NCI-H128 (cell line): Measurements from ENCODE around the gene AP2B1.

Source experiments
- DNase-seq: peaks from one replicate; lab custom pipeline; 2025; ENCODE audit not compliant: unreplicated experiment; lab: John Stamatoyannopoulos, UW

AP2B1 gene

DNA sequence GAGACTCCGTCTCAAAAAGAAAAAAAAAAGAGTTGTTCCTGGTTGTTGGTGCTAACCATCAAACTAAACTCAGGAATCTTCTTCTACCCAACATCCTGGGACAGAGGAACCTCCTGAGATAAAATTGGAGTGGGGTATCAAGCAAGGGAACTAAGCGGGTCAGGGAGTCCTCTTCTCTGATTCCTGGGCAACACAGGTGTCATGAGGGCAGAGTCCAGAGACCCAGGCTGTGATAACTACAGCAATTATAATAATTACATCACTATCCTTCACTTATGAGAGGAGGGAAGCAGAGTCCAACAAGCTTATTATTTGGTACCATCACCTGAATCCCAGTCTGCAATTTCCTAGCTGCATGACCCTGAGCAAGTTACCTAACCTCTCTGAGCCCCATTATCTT, 181.7 kb downstream of the AP2B1 start:
- no peak for DNase-seq

DNA sequence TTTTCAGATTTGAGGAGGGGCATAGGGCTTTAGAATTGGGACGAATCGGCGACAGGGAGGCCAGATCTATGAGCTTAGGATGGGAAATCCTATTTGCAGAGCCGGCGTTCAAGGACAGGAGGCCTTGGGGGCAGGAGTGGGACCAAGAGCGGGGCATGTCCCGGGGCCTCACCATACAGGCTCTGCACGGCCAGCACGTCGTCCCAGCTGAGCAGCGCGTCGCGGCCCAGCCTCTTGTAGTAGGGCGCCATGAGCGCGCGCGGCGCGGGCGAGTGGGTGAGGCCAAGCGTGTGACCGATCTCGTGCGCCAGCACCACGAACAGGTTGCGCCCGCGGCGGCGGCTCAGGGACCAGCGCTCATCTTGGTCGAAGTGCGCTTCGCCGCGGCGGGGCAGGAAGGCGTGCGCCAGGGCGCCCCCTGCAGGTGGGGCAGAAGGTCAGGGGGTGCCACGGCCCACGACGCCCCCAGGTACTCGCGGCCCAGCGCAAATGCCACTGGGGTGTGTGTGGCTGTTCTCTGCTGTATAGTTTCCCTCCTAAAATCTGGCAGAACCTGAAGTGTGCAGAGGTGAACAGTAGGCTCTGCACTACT, 182.9 kb downstream of the AP2B1 start:
- DNase-seq: no peak

DNA sequence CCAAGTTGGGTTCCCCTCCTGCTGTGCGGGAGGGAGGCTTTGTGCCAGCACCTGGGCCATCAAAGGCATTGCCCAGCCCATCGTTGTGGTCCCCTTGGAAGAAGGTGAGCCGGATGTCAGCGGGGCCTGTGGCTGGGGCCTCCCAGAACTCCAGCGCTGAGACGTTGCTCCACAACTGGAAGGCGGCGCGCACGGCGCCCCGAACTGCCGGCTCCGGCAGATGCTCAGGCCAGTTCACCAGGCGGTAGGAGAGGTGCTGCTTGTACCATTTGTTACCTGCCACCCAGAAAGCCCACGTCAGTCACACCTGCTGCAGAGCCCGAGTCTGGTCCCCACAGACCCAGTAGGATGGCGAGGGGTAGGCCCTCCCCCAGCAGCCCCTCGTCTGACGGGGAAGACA, 186.0 kb downstream of the AP2B1 start:
- DNase-seq: no peak

DNA sequence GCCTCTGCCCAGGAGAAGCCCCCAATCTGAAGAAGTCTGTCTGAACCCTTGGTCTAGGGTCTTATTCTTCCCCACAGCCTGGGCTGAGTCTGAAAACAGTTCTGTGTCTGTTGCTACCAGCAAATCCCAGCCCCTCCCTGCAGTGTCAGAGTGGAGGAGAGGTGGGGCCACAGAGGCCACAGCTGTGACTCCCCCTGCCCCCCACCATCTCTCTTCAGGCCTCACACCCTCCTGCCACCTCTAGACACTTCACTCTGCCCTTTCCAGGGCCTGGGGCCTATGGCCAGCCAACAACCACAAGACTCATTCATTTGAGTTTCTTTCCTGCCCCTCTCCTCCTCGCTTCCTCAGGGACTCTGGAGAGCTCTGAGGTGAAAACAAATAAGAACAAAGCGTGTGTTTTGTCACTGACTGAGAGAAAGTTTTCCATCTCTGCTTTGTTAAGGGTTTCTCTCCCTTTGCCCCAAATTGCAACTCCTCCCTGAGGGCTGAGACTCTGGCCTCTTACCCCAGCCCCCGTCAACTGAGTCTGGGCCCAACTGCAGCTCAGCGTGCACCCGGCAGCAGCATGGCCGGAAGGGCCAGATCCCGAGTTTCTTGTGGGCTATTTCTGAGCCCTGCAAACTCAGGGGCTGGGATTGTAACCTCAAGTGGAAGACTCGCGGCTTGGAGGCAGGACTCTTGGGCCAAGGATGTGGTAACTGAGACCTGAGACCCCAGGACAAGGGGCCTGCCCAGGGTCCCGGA, 186.7 kb downstream of the AP2B1 start:
- DNase-seq: no peak

DNA sequence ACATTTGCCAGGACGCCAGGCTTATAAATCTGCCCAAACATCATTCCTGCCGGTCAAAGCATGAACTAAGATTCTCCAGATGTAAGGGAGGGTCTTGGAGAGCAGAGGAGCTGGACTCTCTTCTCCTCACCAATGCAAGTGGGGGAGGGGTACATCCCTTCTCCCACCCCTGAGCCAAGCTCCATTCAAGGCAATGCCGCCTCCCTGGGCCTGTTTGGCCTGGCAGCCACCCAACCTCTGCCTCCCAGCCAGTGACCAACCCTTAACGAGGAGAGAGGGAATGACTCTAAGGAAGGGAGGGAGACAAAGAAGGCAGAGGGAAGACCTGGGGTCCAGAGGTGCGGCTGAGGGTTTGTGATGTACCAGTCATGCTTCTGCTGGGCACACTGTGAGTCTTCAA, 187.4 kb downstream of the AP2B1 start:
- no peak for DNase-seq

DNA sequence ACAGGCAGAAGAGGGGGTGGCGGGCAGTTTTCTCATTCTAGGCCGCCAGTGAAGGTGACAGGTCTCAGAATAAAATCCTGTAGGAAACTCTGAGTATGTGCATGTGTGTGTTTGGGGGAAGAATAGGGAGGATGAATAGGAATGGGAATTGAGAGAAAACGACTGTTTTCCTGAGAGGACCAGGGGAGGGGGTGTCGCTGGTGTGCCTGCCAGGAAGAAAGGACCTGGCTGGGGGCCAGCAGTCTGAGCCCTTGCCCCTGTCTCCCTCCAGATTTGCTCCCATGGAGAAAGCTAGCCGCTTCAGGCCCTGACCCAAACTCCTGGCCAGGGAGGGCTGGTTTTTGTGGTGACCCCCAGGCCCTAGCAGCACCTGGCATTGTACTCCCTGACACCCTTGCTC, 187.9 kb downstream of the AP2B1 start:
- no peak for DNase-seq

DNA sequence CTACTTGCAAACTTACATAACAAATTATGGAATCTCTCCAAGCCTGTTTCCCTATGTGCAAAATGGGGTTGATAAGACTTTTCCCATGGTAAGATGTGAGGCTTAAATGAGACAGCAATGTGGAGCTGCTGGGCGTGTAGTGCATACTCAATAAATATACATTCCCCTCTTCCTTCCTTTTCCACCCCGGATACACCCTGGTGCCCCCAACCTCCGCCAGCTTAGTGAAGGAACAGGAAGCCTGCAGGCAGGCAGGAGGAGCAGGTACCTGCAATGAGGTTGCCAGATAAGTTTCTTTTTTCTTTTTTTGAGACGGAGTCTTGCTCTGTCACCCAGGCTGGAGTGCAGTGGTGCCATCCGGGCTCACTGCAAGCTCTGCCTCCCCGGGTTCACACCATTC, 188.5 kb downstream of the AP2B1 start:
- no peak for DNase-seq
